H1 (cell line): ENCODE data around the gene RNF149. TPM values are rescaled to one million over a fixed set of nuclear protein-coding genes. Genes with fewer than 3 reads are reported as not detected.

ENCODE experiments used
- BCL11A ChIP-seq, 2 experiments: IDR thresholded peaks; one replicate each; pipeline ENCODE4 v1.6.1; 2011; ENCODE audit warnings: low read depth in 2 of 2, low read length in 2 of 2, mild to moderate bottlenecking in 2 of 2
- CHD2 ChIP-seq: IDR thresholded peaks from 2 replicates; pipeline ENCODE4 v1.6.1; 2012; ENCODE audit warnings: low read length, improper control_type of control experiment
- TAF1 ChIP-seq: IDR thresholded peaks from 2 replicates; pipeline ENCODE4 v1.6.1; 2011; ENCODE audit warnings: mild to moderate bottlenecking, low read depth, low read length
- polyA plus RNA-seq, 7 experiments: library from polyadenylated mRNA; depleted of rRNA in 3 of 7; stranded (reverse) in 5 of 7; unstranded in 2 of 7; fragments of >200 nt in 5 of 7; fragments of 200-250 nt in 2 of 7; gene quantifications; 1 replicate in 5 of 7; 2 replicates in 1 of 7; 4 replicates in 1 of 7; pipeline versions ENCODE4 v1.2.1 to v1.2.3, GENCODE V29; 2011 to 2013; ENCODE audit warnings: missing spikeins in 2 of 7, mixed read lengths in 2 of 7
- total RNA-seq: library from RNA; stranded (reverse); fragmentation: NEBNext Ultra II Directional; extraction: Animal tissue kit (Norgen Biotek cat#: 25700); gene quantifications from 2 replicates; pipeline ENCODE4 v1.2.1, GENCODE V29; 2021

The RNF149 gene
- total and polyA plus RNA-seq, 2 of the 8 experiments (the other 6 are each of a cell fraction or from before 2014, with no cell fraction given): 16.6 to 28.2 TPM

DNA sequence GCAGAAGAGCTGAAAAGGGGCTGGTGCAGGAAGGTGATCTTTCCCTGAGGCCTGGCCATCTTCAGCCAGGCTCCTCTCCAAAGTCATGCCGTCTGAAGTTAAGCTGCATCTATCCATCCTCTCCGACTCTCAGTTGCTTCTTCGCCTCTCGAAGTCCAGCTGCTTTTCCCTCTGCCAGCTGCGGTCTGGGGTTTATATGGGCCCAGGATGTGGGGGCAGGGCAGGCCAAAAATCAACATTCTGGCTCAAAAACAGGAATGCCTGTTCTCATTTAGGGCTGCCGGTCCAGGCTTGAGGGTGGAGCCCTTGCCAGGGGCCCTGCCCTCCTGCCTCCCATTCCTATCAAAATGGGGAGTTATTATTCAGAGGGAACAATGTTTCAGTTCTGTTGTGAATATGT is 47.6 kb upstream of the RNF149 start (continued):
- TF ChIP-seq BCL11A (IDR thresholded peaks at IDR 0.05; ENCODE audit: low read depth in 2 of 2, low read length in 2 of 2): no peak
- no peak for TF ChIP-seq TAF1
- TF ChIP-seq CHD2: no peak
